Epithelial cell of esophagus (primary cell): ENCODE measurements around the gene PCSK6.

ENCODE experiments used
- DNase-seq: peaks from one replicate; pipeline ENCODE4 v3.0.0; 2010; ENCODE audit warnings: low read depth
- H3K4me3 ChIP-seq: 2 replicates; pipeline ENCODE4 v1.5.1; 2011; ENCODE audit warnings: mild to moderate bottlenecking, low read length, control low read depth
- CTCF ChIP-seq: IDR thresholded peaks from 2 replicates; pipeline ENCODE4 v1.5.1; 2011; ENCODE audit warnings: low read depth, mild to moderate bottlenecking, low read length, control low read depth, inconsistent platforms; ENCODE audit not compliant: insufficient read depth; ENCODE audit errors: missing control alignments

The PCSK6 gene

GRCh38 chr15:101511717-101512116 lies 22.2 kb upstream of the PCSK6 start:
- DNase-seq, result no peak
- no peak for TF ChIP-seq CTCF
- H3K4me3 ChIP-seq, result no peak overlapping the region

DNA sequence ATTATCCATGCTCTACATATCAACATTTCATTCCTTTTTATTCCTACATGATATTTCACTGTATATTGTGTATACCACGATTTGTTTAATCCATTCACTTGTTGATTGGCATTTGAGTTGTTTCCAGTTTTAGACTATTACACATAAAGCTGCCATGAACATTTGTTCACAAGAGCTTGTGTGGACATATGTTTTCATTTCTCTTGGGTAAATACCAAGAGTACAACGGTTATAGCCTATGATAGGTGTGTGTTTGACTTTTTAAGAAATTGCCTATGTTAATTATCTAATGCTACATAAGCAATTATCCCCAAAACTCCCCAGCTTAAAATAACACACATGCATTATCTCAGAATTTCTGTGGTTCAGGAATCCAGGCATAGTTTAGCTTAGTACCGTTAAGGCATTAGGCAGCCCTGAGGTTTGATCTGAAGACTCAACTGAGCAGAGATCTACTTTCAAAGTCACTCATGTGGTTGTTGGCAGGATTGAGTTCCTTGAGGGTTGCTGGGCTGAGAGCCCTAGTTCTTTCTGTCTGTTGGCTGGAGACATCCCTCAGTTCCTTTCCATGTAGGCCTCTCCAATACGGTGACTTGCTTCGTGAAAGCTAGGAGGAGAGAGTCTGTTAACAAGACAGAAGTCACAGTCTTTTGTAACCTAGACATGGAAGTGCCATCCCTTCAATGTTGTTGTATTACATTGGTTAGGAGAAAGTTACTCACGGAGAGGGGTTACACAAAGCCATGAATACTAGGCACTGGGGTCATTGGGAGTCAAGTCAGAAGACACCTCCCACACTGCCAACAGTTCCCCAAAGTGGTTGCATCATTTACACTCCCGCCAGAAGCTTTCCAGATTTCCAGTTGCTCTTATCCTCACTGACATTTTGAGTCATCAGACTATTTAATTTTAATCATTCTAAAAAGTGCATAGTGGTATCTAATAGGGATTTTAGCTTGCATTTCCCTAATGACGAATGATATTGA lies 21.0 kb upstream of the PCSK6 start:
- no peak for TF ChIP-seq CTCF
- DNase-seq, result no peak
- H3K4me3 ChIP-seq, result no peak overlapping the region

DNA sequence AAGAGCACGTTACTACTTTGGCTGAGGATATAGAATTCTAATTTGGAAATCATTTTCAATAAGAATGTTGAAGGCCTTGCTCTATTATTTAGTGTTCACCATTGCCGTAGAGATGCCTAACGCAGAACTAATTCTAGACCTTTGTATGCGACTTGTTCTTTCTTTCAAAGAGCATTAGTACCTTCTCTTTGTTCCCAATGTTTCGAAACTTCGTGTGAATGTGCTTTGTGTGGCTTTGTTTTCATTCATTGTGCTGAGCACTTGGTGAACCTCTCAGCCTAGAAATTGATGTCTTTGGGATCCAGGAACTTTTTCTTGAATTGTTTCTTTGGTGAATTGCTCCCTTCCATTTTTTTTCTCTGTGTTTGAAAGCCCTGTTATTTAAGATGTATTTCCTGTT lies 19.8 kb upstream of the PCSK6 start:
- no peak overlapping the region for H3K4me3 ChIP-seq
- no peak for DNase-seq
- no peak for TF ChIP-seq CTCF

DNA sequence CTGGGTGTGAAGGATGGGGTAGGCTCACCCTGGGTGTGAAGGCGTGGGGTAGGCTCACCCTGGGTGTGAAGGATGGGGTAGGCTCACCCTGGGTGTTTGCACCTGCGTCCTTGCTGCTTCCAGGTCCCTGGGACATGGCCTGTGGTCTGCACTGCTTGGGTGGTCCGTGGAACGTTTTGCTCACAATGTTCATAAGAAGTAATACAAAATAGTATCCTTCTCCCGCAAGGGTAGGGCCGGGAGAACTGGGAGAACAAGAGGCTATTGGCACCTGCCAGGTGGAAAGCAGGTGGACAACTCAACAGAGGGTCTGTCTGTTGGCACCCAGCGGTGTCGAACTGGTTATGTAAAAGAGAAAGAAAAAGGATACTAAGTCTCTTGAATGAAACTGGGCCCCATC lies 17.0 kb upstream of the PCSK6 start:
- DNase-seq, result no peak
- TF ChIP-seq CTCF, result no peak
- no peak overlapping the region for H3K4me3 ChIP-seq

- no peak for TF ChIP-seq CTCF
These were observed 16.3 kb upstream of the PCSK6 start for GRCh38 chr15:101505610-101506337.

GRCh38 chr15:101504866-101505609 lies 15.5 kb upstream of the PCSK6 start:
- H3K4me3 ChIP-seq, result no peak overlapping the region
- no peak for DNase-seq
- TF ChIP-seq CTCF, result no peak

More at GRCh38 chr15:101505610-101506337, 16.3 kb upstream of the PCSK6 start:
- DNase-seq, result no peak
- no peak overlapping the region for H3K4me3 ChIP-seq
